ENCODE data around the gene TNNI3K.

Gene TNNI3K

DNA sequence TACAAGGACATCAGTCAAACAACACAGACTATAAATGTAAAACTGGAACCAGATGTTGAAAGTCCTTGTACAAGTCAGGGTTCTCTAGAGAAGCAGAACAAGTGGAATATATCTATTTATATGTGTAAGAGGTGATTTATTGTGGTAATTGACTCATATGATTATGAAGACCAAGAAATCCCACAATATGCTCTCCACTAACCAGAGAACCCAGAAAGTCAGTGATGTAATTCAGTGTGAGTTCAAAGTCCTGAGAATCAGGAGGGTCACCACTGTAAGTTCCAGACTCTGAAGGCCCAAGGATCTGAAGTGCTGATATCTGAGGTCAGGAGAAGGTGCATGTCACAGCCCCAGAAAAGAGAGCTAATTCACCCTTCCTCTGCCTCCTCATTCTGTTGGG is 220.2 kb downstream of the TNNI3K start:
- no peak for DNase-seq

DNA sequence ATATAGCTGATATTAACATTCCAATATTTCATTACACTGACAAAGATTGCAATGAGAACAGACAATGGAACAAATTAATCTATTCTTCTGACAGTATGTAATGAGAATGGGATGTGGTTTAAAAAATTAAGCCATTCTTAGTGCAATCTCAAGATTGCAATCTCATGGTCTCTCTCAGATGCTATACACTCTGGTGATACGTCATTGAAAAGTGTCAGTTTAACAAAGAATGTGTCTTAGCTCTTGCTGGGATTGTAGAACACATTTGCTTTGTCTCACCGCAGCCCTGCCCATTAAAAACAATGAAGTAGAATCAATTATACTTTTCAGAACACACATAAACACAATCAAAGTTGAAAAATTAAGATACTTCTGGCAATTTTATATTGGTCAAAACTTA is 222.1 kb downstream of the TNNI3K start:
- DNase-seq, result no peak

DNA sequence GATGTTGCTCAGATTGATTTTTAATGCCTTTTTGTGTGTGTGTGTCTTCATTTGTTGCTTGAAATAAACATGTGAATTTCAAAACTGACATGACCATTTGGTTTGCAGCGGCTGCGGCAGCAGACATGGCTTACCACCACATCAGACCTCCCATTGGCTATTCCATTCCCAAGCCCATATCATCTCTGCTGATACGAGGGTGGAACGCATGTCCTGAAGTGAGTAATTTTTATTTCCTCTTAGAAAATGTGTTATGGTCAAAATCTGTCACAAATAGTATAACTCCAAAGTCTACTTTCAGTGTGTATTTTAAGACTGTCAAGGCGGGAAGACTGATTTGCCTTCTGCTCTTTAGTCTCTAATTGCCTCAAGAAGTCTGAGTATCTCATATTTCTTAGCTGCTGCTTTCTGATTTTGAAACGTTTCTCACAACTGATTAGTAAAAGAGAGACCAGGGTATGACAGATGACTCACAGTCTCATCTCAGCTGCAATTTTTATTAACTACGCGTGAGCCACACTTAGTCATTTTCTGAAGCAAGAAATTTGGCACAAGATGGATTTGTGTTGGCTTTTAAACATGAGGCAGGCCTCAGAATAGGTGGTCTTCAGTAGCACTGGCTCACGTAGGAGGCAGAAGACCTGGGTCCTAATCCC is 228.3 kb downstream of the TNNI3K start:
- DNase-seq, result no peak

DNA sequence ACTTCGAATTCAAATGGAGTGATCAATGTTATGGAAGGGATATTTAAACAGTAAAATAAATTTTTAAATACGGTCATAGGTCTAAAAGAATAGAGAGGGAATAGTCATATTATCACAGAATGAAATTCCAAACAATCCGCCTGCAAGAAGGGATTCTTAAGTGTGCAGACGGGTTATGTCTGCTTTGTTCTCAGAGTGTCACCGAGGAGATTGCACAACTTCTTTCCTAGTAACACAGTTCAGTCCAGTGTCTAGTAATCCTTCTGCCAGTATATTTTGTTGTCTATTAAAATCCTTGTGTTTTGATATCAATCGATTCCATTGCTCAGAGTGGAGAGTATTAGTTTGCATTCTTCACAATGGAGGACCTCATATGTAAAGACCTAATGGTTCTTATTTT is 228.8 kb downstream of the TNNI3K start:
- no peak for DNase-seq

GRCh38 chr1:74465193-74465681 is 230.1 kb downstream of the TNNI3K start:
- DNase-seq, result no peak

DNA sequence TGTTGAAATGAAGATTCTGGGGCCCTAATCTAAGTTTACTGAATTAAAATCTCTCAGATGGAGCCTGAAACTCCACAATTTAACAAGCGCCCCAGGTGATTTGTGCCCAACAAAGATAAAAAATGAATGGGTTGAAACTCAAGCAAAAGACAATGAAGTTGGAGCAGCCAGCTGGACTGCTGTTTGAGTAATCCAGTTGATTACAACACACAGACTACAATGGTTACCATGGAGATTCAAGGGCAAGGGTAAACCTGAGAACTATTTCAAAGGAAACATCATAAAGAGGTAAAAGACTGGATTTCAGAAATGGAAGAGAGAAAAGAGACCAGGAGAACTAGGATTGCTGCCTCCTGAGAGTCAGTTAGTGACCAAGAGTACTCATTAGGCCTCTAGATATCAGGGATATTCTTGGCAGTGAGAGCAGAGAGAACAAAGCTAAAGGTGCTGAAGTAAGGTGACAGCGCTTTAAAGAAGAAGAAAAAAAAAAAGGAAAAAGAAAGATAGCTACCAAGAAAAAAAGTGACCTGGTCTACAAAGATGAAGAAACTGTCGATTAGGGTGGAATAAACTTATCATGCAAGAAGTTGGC is 232.7 kb downstream of the TNNI3K start:
- no peak for DNase-seq

DNA sequence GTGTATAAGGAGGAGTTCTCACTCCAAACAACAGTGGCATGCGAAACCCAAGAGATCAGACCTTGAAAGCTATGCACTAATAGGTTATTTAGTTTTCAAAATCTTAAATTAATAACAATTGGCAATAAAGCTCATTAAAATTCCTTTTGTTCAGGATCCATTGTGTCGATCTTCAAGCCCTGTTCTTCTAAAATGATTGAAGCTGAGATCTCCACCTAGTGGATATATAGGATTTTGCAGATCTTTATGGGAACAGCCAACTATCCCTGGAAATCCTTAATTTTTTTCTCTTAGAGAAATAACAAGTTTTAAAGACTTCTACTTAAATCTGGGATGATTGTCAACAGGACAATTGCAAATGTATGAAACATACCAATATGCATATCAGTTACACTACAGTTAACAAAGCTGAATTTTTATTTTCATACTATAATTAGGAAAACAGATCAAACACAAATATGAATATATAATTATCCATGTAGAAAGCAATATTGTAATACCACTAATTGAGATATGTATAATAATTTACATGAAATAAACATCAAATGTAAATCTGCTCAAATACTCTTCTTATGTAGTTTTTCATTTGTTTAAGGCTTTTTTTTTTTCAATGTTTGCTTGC is 233.9 kb downstream of the TNNI3K start:
- no peak for DNase-seq

- DNase-seq, result no peak
These were observed 235.1 kb downstream of the TNNI3K start for GRCh38 chr1:74470251-74470650.

- DNase-seq, result no peak
These were observed 235.7 kb downstream of the TNNI3K start for GRCh38 chr1:74470936-74471335.

DNA sequence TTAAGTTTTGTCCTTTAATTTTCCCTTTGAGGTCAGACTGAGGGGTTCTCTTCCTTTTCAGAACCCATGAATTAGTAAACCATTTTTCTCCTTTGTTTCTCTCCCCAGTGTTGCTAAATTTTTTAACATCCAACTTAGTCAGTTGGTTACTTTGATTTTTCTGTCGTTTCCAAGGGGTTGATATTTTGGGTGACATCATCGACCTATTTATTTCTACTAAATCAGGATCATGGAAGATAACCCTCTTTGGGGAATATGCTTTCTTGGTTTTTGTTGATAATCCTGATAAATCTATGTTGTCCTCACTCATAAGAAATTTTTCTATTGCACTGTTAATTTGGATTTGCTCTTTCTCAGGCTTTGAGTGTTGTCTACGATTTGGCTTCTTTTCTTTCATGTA is 236.3 kb downstream of the TNNI3K start:
- DNase-seq, result no peak

DNA sequence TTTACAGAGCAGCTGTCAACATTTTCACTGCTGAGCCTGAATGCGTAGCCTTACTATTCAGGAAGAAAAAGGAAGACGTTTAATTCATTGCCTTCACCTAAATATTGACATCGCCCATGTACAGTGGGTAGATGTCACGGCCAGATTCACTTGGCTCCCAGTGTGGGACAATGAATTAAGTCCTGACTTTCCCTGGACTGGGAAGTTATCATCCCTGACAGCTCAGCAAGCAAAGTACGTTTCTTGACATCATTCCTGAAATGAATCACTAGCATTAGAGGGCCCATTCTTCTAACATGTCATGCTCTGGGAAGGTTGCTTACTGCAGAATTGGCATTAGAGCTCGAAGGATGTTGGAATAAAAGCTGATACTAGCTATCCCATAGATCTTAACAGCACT is 239.4 kb downstream of the TNNI3K start:
- DNase-seq, result no peak

DNA sequence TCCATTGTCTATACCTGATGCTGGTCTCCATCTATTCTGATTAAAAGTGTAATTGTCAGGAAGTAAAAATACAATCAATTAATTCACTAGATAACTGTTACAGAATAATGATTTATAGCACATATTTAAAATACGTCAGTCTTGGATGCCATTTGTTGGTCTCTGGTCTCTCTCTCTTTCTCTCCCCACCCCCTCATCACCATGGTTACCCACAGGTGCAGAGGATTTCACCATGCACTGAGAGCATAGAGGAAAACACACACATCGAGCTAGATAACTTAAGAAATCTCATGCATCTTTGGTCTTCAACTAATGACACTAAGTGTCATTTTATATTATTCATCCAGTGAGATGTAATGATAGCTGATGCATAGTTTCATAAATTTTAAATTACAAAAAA is 243.8 kb downstream of the TNNI3K start:
- no peak for DNase-seq

DNA sequence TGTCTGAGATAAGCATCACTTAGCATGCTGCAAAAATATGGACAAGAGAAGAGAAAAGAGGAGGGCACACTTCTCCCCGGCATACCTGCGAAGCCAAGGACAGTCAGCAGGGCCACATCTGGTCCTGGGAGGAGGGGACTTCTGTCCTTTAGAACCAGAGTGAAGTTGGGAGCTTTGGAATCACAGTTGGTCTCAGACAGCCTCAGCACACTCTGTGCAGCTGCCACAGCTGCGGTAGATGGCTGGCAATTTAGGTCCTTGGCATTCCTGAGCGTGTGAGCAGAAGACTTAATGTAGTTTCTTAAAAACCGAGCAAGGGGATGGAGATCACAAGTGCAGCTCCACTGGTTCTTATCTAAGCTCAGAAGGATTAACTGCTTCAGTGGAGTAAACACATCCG is 244.9 kb downstream of the TNNI3K start:
- DNase-seq, result no peak

DNA sequence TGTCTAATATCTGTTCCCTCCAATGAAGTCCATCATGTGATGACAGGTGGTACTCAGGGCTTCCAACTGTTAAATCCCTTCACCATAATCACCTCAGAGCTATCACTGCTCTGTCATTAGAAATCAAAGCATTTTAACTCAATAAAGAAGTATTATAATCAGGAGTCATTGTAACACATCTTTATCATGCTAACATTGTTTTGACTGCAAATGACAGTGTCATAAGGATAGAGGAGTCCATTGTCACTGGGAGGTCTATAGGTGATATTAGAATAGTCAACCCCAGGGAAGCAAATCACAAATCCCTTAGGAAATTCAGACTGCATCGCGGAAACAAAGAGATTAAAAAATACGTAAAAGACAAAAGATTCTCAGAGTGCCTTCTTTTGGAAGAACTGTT is 246.4 kb downstream of the TNNI3K start:
- no peak for DNase-seq

GRCh38 chr1:74485622-74486021 is 250.4 kb downstream of the TNNI3K start:
- DNase-seq, result no peak

DNA sequence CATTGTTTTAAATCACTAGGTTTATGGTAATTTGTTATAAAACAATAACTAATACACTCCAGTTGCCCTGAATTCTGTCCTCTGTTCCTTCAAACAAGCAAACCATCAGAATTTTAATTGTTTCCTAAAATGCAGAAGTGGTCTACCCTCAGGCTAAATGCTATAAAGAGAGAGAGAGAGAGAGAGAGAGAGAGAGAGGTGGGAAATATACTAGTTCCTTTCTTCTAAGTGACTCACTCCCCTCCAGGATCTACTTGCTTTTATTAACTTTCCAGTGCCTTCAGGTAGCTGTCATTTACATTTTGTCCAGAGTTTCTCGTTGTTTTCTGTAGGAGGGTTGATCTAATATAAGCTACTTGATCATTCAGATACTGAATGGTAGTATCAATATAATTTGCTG is 250.8 kb downstream of the TNNI3K start:
- no peak for DNase-seq

DNA sequence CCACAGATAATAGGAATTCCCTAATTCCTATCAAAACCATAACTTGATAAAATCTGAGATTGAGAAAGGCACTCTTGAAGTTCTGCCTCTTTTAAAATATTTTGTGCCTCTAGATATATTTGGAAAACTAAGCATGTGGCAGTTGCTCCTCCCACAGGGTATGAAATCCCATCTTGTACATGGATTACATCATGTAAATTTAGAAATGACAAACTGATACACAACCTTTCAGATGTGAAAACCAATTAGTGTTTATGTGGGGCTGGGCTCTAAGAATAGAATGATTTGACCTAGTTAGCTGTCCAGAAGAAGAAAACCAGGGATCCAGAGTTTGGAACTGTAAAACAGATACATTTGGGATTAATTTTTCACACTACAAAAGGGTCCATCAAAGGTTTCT is 261.5 kb downstream of the TNNI3K start:
- DNase-seq, result no peak

- no peak for DNase-seq
These were observed 263.7 kb downstream of the TNNI3K start for GRCh38 chr1:74498901-74499300.

GRCh38 chr1:74502432-74502831 is 267.2 kb downstream of the TNNI3K start:
- DNase-seq, result no peak

- DNase-seq, result no peak
These were observed 267.7 kb downstream of the TNNI3K start for GRCh38 chr1:74502858-74503257.

DNA sequence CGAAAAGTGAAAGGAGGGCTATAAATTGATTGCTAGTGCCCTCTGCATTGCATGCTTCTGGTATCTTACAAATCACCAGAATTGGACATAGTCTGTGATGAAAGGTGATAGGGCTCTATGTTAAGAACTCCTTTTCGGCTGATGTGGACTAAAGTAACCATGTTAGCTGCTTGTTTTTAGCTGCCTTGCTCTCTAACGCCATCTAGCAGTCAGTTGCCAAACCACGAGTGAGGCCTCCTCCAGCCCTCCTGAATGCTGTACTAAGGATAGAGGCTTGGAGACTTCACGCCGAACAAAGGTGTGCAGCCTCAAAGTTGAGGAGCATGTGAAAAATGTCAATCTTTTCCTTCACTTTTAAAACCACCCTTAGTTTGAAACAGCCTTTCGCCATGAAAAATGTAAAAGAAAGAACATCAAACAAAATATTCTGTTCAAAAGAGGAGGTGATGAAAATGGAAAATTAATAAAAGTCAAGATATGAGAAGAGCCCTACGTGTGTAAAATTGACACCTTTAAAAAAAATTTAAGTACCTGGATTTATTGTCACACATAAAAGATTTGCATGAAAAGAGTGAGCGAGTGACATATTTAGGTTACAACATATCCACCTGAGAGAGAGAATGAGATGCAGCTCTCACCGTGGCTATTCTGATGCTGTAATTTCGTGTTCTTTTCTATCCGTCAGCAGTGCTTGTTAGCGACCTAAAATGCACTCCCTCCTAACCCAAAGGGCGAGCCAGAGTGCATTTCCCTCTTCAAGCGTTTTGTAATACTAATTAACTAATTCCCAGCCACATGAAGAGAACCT is 269.1 kb downstream of the TNNI3K start:
- DNase-seq, result peak in 1 of 2 experiments; percentile 37

DNA sequence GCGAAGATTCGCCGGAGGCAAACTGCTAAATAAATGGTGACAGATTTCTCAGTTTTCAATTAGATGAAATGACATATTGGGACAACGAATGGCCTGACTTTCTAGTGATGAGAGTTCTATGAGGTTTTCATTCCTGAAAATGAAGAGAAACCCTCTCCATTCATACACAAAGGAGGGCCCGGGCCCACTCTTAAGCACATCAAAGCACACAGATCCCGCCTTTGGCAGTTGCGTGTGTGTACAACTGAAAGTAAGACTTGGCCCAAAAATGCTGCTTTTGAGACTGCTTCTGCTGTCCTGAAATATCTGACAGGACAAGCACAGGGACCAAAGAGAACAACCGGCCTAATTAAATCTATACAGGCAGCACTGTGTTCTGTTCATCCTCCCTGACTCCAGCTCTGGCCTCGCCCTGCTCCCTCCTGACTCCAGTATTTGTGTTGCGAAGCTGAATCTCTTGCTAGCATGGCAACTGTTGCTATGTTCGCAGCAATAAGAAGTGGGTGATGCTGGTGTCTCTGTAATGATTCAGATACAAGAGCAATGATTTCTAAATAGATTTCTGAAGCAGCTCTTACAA is 269.8 kb downstream of the TNNI3K start:
- DNase-seq, result no peak
